Occipital lobe (tissue), 2 donors: ENCODE measurements around the gene SH3PXD2A. TPM values are rescaled to one million over a fixed set of nuclear protein-coding genes. Genes with fewer than 3 reads are reported as not detected.
"Not testable (repeated sequence)": the region's sequence is repeated elsewhere in the genome, so short reads cannot be mapped to it uniquely, and the experiment has no call there.

Experiments used
- DNase-seq: peaks from one replicate; lab custom pipeline; 2025; lab: John Stamatoyannopoulos, UW
- total RNA-seq: library from RNA; depleted of rRNA; stranded (reverse); fragments of >200 nt; gene quantifications from one replicate; pipeline ENCODE4 v1.2.3, GENCODE V29; 2014

Gene SH3PXD2A
- total RNA-seq, 1 donor from 2014 or later, result 8.7 TPM

DNA sequence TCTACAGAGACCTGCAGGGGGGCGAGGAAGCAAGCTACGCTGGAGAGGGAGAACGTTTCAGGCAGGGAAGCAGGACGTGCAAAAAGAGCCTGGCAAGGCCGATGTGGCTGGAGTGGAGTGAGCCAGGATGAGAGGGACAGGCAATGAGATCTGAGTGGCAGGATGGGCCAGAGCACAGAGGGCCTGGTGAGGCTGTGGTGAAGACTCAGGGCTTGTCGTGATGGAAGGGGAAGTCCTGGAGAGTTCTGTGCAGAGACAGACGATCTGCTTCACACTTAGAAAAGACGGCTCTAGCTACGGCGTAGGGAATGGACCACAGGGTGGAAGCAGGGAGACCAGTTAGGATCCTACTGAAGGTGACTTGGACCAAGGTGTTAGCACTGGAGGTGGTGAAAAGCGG lies 87.0 kb downstream of the SH3PXD2A start:
- no peak for DNase-seq

- DNase-seq, result no peak
These were observed 87.6 kb downstream of the SH3PXD2A start for GRCh38 chr10:103767756-103768155.

GRCh38 chr10:103766751-103767505 lies 88.4 kb downstream of the SH3PXD2A start:
- no peak for DNase-seq

- DNase-seq, result no peak
These were observed 89.4 kb downstream of the SH3PXD2A start for GRCh38 chr10:103765981-103766380.

DNA sequence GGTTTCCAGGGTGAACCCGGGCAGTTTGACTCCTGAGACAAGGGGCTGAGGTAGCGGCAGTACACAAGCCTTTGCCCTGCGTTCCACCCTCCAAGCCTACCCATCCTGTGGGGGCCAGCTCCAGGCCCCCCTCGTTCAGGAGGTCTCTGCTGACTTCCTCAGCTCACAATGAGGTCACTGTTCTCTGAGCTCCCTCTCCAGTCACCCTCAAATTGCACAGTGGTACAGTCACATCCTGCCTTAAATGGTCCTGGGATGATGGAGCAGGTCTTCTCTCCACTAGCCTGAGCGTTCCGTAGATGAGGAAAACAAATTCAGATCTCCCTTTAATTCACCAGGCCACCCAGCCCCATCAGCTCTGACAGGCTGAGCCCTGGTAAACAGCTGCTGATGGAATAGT lies 90.2 kb downstream of the SH3PXD2A start:
- DNase-seq, result no peak

- DNase-seq, result no peak
These were observed 90.9 kb downstream of the SH3PXD2A start for GRCh38 chr10:103764296-103765088.

- DNase-seq, result no peak
These were observed 91.8 kb downstream of the SH3PXD2A start for GRCh38 chr10:103763374-103764202.

- no peak for DNase-seq
These were observed 92.5 kb downstream of the SH3PXD2A start for GRCh38 chr10:103762916-103763315.

DNA sequence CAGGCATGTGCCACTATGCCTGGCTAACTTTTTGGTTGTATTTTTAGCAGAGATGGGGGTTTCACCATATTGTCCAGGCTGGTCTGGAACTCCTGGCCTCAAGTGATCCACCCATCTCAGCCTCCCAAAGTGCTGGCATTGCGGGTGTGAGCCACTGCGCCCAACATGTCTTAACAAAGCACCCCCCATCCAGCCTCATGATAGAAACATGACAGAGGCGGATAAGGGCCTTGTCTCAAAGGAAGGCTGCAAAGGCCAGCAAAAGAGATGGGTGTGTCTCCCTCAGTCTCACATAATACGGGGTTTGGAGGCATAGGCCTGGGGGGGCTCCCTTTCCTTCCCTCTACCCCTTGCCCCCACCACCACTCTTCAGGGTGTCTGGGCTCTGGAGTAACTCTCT lies 93.2 kb downstream of the SH3PXD2A start:
- DNase-seq, result no peak

GRCh38 chr10:103761075-103761920 lies 94.1 kb downstream of the SH3PXD2A start:
- DNase-seq, result no peak

- not testable (repeated sequence) for DNase-seq
These were observed 95.1 kb downstream of the SH3PXD2A start for GRCh38 chr10:103760233-103760632.

GRCh38 chr10:103759100-103759781 lies 96.1 kb downstream of the SH3PXD2A start:
- DNase-seq, result peak; percentile 65

DNA sequence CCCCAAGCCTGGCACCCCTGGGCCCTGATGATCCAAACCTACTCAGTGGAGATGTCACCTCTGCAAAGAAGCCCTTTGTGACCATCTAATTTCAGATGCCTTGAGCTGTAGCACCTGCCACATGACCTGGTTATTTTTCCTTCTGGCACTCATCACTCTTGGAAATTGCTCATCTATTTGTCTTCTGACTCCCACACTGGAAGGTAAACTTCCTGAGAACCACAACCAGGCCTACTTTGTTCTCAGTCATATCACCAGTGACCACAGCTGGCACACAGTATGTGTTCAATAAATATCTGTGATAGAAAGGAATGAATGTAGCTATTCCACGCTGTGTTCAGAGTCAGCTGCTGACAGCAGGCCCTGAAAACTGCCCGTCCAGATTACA lies 97.1 kb downstream of the SH3PXD2A start:
- no peak for DNase-seq

DNA sequence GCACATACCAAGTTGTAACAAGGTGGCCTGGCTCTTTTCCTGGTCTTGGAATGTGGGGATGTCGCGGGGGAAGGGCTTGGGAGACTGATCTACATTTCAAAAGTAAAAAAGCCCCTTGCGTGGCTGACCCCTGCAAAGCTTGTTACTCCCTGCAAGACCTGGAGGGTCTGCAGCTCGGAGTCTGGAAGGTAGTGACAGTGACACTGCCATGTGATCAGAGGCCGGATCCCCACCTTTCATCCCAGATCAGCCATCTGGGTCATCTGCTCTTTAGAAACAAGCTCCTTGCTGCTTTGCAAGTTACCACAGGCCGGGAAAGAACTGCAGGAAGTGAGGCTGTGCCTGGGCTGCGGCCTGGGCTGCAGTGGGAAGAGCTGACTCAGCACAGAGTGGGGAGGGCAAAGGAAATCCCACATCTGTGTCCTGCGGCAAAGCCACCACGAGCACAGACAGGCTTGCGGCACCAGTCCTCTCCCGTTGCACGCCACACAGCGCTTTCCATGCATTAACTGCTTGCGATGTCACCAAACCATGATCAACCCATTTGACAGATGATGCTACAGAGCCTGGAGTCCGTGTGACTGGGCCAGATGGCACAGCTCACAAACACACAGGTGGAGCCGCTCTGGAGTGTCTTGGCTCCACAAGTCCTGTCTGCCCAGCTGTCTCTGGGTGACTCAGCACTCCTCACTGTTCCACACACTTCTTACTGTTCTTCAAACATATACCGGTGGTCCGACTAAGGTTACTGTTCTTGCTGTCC lies 97.7 kb downstream of the SH3PXD2A start:
- no peak for DNase-seq

GRCh38 chr10:103756277-103756869 lies 99.0 kb downstream of the SH3PXD2A start:
- no peak for DNase-seq

DNA sequence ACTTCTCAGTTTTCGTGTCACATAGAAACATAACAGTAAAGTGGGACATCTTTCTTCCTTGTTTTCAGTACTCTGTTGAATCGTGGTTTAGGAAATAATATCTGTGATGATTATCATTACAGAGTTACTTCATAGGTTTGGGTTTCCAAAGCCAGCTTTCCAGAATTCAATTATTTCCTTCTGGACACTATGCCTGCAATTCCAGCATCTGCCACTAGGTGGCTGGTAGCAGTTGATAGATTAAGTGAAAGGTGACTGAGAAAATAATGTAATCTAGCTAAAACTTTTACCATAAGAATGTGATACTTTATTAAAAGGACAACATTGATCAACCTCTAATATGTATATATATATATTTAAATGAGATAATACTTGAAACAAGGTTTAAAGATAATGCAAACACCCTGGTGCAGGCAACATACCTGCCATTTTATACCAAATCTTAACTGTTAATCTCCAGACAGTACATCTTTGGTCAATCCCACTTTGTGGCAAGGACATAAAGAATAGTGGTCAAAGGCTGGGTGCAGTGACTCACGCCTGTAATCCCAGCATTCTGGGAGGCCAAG lies 102.6 kb downstream of the SH3PXD2A start:
- DNase-seq, result no peak

DNA sequence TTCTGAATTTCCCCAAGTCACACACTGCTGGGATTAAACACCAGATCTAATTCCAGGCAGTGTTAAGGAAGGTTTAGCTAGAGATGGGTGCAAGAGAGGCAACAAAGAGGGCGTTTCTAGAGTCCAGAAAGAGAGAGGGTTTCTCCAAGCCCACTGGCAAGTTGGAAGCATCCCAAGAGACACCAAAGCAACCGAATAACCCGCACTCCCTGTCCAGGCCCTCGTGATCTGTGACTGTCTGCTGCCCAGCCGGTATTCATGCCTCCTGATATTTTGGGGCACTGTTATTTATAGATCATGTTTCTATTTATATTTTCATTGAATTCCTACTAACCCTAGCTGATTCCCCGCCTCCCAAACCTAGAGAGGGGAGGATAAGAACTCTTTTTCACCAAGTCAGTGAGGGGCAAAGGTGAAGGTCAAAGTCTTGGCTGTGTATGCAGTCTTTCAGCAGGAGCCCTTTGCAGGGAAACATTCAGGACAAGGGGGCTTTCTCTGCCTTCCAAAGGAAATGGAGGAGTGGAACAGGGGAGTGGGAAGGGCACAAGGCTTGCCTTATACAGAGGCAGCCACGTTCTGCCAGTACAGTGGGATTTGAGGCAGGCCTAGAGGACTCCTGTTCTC lies 103.6 kb downstream of the SH3PXD2A start:
- DNase-seq, result no peak

DNA sequence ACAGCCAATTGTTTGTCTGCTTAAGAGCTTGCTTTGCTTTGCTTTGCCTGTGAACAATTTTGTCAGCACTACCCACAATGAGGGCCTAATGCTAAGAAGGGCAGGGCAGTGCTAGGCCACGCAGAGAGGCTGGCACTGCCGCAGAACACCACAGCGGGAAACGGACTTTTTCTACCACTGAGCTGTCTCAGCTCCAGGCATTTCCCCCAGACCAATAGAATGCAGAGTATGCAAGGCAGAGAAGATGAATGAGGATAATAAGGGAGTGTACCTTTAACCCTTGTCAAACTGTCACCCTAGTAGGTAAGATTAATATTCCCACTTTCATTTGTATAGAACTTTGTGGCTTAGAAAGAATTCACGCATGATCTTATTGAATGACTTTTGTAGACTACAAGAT lies 104.5 kb downstream of the SH3PXD2A start:
- no peak for DNase-seq
